Inflammatory macrophage treated with lipopolysaccharide for 1 hour (primary cell): Measurements from ENCODE around the gene CECR2.
"Not testable (repeated sequence)": the region's sequence is repeated elsewhere in the genome, so short reads cannot be mapped to it uniquely, and the experiment has no call there.

Experiments
- DNase-seq, 2 donors: peaks; one replicate each; pipeline ENCODE4 v3.0.0-alpha.2; 2020 to 2022

CECR2 gene

GRCh38 chr22:17521971-17522370 lies 152.7 kb downstream of the CECR2 start:
- not testable (repeated sequence) for DNase-seq

DNA sequence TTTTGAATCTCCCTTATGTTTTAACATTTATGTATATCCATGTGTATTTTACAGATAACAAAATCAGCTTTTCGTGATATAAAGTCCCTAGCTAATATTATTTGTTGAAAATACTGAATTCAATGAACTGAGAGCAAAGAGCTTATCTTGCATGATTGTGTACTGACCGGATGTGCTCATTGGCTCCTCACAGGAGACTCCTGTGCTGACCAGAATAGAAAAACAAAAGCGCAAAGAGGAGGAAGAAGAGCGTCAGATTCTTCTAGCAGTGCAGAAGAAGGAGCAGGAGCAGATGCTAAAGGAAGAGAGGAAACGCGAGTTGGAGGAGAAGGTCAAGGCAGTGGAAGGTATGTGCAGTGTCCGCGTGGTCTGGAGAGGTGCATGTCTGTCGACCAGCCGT lies 154.7 kb downstream of the CECR2 start:
- no peak for DNase-seq

- no peak for DNase-seq
These were observed 167.0 kb downstream of the CECR2 start for GRCh38 chr22:17536269-17536668.

DNA sequence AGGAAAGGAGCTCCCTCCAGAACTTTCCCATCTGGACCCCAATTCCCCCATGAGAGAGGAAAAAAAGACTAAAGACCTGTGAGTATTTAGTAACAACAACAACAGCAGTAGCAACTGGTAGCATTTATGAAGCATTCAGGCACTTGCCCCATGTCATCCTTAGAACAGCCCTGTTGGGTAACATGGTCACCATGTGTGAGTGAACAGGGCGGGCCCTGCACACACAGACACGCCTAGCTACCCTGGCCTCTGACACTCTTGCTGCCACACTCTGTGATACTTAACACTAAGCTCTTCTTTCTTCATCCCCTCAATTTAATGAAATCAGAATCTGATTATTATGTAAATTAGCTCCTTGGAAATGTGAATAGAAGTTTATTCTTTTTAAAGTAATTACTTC lies 167.9 kb downstream of the CECR2 start:
- DNase-seq = no peak

GRCh38 chr22:17540481-17540880 lies 171.2 kb downstream of the CECR2 start:
- DNase-seq = no peak

DNA sequence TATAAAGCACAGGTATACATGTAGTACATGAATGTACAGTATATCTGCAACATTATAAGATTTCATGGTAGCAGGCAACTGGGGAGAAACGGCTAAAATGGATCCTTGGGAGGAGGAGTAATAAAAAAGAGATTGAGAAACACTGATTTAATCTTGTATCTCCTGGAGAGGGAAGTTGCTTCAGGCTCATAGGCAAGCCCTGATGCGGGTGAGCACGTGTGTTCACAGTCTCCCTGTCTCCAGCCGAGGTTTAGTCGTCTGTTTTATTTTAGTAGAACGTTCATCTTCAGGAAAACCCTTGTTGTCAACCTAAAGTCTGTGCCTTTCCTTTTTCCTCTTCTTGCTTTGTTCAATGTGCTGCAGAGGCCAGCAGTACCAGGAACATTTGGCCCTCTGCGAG lies 172.2 kb downstream of the CECR2 start:
- no peak for DNase-seq

DNA sequence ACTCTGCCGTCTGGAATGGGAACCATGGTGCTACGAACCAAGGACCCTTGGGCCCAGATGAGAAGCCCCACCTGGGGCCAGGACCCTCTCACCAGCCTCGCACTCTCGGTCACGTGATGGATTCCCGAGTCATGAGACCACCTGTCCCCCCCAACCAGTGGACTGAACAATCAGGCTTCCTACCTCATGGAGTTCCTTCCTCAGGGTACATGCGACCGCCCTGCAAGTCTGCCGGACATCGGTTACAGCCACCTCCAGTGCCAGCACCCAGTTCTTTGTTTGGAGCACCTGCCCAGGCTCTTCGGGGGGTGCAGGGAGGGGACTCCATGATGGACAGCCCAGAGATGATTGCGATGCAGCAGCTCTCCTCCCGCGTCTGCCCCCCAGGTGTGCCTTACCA lies 173.2 kb downstream of the CECR2 start:
- no peak for DNase-seq

DNA sequence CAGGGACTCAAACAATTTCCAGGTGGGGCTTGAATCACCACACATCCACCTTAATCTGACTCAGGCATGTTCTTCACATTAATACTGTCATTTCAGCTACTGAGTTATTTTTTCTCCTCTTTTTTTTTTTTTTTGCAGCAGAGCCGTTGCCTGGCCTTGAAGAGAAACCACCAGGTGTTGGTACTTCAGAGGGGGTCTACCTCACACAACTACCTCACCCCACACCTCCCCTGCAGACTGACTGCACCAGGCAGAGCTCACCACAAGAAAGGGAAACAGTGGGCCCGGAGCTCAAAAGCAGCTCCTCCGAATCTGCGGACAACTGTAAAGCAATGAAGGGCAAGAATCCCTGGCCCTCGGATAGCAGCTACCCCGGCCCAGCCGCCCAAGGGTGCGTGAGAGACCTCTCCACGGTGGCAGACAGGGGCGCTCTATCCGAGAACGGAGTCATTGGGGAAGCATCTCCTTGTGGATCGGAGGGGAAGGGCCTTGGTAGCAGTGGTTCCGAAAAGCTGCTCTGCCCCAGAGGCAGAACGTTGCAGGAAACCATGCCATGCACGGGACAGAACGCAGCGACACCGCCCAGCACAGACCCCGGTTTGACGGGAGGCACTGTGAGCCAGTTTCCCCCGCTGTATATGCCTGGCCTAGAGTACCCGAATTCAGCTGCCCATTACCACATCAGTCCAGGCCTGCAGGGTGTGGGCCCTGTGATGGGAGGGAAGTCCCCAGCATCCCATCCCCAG lies 178.9 kb downstream of the CECR2 start:
- no peak for DNase-seq

DNA sequence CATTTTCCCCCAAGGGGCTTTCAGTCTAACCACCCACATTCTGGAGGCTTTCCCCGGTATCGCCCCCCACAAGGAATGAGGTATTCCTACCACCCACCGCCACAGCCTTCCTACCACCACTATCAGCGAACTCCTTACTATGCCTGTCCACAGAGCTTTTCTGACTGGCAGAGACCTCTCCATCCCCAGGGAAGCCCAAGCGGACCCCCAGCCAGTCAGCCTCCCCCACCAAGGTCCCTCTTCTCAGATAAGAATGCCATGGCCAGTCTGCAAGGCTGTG lies 179.4 kb downstream of the CECR2 start:
- no peak for DNase-seq

DNA sequence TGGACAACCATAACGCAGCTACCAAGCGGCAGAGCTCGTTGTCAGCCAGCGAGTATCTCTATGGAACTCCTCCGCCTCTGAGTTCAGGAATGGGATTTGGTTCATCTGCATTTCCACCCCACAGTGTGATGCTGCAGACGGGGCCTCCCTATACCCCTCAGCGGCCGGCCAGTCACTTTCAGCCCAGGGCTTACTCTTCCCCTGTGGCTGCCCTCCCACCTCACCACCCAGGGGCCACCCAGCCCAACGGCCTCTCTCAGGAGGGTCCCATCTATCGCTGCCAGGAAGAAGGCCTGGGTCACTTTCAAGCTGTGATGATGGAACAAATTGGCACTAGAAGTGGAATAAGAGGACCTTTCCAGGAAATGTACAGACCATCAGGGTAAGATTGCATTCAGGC lies 179.9 kb downstream of the CECR2 start:
- no peak for DNase-seq

GRCh38 chr22:17549655-17550054 lies 180.4 kb downstream of the CECR2 start:
- no peak for DNase-seq

GRCh38 chr22:17552737-17553136 lies 183.5 kb downstream of the CECR2 start:
- DNase-seq = no peak

GRCh38 chr22:17554814-17555213 lies 185.6 kb downstream of the CECR2 start:
- DNase-seq = no peak

DNA sequence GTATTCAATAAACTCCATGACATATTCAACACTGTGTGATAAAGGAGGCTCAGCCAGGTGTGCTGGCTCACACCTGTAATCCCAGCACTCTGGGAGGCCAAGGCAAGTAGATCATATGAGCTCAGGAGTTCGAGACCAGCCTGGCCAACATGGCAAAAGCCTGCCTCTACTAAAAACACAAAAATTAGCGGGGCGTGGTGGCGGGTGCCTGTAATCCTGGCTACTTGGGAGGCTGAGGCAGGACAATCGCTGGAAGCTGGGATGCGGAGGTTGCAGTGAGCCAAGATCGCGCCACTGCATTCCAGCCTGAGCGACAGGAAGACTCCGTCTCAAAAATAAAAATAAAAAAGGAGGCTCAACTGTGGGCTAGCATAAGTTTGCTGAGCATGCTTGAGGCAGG lies 189.9 kb downstream of the CECR2 start:
- no peak for DNase-seq

DNA sequence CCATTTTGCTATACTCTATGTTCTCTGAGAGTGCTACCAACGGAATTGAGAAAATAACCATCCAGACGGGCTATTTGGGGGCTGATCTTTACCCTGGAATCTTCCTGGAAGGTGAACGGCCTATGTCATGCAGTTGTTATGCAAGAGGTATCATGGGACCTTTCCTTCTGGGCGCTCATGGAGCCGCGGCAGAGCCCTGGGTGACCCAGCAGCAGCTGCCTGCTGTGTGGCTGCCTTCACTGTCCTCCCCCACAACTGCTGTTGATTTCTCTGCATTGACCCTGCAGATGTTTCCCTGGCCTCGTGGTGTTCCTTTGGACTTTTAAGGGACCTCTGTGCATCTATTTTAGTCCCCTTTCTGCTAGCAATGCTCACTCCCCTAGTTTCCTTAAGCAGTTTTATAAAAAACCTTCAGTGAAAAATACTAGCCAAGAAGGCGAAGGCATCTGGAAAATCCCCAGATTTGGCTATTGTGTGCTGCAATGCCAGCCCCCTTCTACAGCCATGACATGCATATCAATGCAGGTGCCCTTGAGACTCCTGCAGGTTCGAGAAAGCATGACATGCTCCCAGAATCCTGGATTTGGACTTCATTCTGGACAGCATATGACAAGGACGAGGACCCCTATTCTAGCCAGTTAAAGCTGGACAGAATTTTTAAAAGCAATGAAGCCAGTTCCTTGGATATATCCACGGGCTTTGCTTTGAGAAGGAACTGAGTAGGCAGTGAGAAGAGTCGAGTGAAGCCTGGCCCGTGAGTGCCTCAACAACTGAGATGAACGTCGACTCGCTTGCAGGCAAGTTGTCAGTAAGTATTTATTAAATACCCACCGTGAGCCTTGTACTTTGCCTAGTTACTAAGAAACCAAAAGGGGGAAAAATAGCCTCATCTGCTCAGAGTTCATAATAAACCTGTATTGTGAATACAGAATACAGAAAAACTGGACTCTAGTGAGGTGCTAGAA lies 193.9 kb downstream of the CECR2 start, which contains the start of gene SLC25A18:
SLC25A18 (plus strand) TSS at position 593 of the 965 bp plus-strand sequence. CDS start 16,447 bp downstream, outside the sequence.
- DNase-seq = peak; percentile 18 to 60

GRCh38 chr22:17563936-17564391 lies 194.7 kb downstream of the CECR2 start:
- DNase-seq = no peak

DNA sequence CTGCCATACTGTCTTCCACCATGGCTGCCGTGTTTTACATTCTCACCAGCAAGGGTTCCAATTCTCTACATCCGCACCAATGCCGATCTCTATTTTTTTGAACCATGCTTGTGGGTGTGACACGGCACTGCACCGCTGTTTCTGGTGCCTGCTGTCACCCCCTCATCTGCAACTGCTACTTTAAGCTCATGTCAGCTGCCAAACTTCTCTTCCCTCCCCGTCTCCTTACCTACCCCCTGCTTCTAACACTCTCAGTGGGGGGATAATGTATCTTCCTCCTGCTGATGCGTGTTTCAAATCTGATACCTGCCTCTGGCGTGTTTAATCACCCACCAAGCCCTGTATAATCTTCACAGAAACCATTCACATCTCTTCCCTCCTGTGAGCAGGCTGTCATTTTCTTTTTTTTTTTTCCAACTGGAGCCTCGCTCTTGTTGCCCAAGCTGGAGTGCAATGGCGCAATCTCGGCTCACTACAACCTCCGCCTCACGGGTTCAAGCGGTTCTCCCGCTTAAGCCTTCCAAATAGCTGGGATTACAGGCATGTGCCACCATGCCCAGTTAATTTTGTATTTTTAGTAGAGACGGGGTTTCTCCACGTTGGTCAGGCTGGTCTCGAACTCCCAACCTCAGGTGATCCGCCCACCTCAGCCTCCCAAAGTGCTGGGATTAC lies 196.9 kb downstream of the CECR2 start:
- DNase-seq = not testable (repeated sequence)

- no peak for DNase-seq
These were observed 197.5 kb downstream of the CECR2 start for GRCh38 chr22:17566776-17567175.

- no peak for DNase-seq
These were observed 200.8 kb downstream of the CECR2 start for GRCh38 chr22:17569971-17570511.

DNA sequence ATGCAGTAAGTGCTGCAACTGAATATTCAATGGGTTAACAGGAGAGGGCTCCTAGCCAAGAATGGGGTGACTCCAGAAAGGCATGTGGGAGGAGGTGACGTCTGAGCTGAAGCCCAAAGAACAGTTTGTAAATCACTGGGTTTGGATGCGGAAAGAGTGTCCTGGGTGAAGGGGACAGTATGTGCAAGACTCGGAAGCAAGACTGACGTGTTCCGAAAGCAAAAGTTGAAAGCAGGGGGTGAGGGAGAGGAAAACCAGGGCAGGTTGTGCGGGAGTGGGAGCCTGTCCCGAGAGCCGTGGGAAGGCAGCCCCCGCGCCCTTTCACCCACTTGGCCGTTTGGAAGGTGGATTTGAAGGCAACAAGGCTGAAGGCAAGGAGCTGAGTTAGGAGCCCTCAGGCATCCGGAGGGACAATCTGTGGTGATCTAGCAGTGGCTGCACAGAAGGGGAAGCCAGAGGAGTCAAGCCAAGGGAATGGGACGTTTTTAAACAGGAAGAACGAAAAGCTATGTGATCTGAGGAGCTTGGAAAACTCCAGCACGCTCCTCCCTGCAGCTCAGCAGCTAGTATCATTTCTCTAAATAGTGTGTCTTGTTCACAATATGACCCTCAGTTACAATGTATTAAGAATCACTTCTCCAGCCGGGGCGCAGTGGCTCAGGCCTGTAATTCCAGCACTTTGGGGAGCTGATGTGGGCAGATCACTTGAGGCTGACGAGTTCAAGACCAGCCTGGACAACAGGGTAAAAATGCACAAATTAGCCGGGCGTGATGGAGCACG lies 201.8 kb downstream of the CECR2 start:
- peak in 1 of 2 donors; percentile 10 for DNase-seq

DNA sequence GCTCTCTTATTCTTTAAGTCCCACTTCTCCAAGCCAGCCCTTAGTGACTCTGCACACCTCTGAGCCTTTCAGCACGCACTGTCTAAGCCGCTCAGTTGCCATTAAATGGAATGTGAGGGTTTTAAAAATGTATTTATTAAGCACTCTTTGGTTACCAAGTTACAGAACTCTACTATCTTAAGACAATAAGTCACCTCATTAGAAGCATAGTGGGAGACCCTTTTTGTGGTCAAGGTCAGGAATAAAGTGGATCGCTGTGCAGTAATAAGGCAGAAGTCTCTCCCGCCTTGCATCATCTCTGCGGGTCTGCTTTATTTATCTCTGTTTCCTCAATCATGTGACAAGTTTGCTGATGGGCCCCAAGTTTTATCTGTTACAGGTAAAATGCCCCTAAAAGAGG lies 205.9 kb downstream of the CECR2 start:
- DNase-seq = no peak

DNA sequence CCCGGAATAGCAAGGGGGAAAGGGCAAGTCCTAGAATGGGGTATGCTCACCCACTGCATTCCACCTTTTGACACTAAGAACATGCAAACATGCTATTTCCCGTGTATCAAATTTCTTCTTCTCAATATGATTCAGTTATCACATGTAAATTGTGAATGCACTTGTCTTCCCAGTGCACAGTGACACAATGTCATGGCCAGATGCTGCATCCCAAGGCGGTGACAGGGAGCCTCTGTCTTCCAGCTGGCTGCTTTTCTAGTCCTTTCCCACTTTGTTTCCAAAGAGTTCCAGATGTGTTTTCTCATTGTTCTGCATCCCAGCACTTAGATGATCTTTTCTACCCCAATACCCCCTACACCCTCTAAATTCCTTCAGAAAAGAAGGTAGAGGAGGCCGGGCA lies 206.4 kb downstream of the CECR2 start:
- no peak for DNase-seq
